Neural progenitor cell (in vitro differentiated cells): ENCODE data around the gene JAKMIP2.

Experiments
- CTCF ChIP-seq: fragments of 200-600 bp; sonication (generic); IDR thresholded peaks from 2 replicates; pipeline ENCODE4 v1.5.1; 2017; ENCODE audit warnings: antibody characterized with exemption, mild to moderate bottlenecking
- EZH2 ChIP-seq: fragments of 200-600 bp; sonication (generic); IDR thresholded peaks from 2 replicates; pipeline ENCODE4 v1.6.1; 2017; ENCODE audit warnings: antibody characterized with exemption, mild to moderate bottlenecking, moderate library complexity
- EZH2phosphoT487 ChIP-seq: fragments of 200-600 bp; sonication (generic); IDR thresholded peaks from 2 replicates; pipeline ENCODE4 v1.6.1; 2017; ENCODE audit warnings: antibody characterized with exemption

- TF ChIP-seq CTCF (no peak), EZH2 (no peak), EZH2phosphoT487 (no peak)
These were observed 229.6 kb downstream of the JAKMIP2 start for GRCh38 chr5:147552897-147553296.
